IPS-11a (cell line): ENCODE measurements around the gene MST1R.
"Not testable (repeated sequence)": the region's sequence is repeated elsewhere in the genome, so short reads cannot be mapped to it uniquely, and the experiment has no call there.

ENCODE experiments used
- H3K4me3 ChIP-seq: one replicate; pipeline ENCODE4 v1.5.1; 2013; ENCODE audit warnings: low read depth, low read length, control low read depth

The MST1R gene

DNA sequence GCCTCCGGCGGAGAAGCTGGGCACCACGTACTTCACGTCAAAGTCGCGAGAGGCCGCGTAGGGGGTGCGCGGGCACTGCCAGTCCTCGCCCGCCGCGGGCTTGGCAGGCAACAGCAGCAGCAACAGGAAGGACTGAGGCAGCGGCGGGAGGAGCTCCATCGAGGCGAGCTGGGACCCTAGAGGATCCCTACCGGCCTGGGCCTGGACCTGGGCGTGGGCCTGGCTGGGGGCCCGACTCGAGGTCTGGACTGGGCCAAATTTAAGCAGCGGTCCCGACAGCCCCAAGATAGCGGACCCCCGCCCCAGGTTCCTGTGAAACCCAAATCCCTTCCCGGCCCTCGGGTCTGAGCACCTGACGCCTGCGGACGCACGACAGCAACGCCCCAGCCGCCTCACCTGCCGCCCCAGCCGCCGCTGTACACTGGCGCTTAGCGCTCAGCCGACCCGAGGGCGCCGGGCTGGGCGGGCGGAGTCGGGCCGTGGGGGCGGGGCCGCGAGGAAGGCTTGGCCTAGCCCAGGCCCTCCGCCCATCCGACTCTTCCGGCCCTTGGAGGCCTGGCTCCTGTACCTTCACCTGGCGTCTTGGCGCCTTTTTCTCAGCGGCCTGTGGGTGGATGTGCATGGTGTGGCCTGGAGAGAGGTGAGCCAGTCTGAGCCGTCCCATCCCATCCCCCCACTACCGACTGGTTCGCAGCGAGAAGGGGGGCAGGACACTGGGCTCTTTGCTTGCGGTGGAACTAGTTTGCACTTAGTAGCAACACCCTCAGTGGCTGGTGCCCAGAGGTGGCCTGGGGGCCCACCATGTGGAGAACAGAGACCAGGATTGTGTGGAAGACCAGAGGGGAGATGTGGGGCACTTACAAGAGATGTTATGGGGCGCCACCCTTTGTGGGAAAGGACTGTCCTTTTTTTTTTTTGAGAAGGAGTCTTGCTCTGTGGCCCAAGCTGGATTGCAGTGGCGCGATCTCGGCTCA, at the start of gene MST1R:
TSS of gene MST1R (minus strand) at position 423 of the 974 bp plus-strand sequence. CDS start at position 159, 264 bp downstream.
- H3K4me3 ChIP-seq: no peak within 1 kb of the TSS

- no peak overlapping the region for H3K4me3 ChIP-seq
Observed at GRCh38 chr3:49952924-49953323, 49.3 kb upstream of the MST1R start.

GRCh38 chr3:49942651-49943050, 39.0 kb upstream of the MST1R start:
- H3K4me3 ChIP-seq: no peak overlapping the region

DNA sequence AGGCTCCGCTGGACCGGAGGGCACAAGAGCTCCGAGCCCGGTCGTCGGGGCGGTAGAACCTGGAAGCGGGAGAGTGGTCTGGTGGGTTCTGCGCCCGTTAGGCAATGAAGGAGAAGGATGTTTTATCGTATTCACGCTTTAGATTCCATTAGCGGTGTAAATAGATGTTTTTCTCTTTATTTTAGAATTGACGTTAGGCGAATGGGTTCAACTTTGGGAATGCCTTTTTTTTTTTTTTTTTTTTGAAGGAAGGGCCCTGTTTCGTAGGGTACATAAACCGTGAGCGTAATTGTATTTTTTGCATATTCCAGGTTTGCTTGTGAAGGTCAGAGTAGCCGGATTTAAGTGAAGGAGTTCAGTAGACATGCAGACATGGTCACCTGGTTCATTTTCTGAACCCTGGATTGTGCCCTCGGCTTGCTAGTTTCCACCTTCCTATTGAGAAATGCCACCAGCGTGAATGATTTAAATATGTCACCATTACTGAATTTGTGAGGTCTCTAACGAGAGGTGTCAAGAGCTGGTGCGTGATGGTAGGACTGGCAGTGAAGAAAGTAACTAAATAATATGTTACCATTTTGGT, 37.1 kb upstream of the MST1R start:
- peak overlapping the region; percentile 95 for H3K4me3 ChIP-seq

GRCh38 chr3:49939858-49940666, 36.4 kb upstream of the MST1R start, which contains the start of gene RBM6:
RBM6 (plus strand) TSS chr3:49940150; CDS start chr3:49962642, 22,492 bp downstream.
- peak within 1 kb of the TSS; percentile 95 for H3K4me3 ChIP-seq

DNA sequence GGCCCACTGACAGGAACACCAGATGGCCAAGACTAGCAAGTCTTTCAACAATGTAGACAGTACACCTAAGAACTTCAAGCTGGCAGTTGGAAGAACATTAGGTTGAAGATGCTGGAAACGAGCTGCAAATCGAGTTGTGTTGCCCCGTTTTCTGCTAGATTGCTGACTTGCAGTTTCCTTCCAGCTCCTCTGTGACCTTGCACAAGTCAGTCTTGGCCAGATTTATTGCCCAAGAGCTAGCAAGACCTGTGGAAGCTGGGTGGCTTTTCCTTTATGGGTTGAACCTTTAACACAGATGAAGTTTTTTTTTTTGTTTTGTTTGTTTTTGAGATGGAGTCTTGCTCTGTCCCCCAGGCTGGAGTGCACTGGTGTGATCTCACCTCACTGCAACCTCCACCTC, 33.4 kb upstream of the MST1R start:
- no peak overlapping the region for H3K4me3 ChIP-seq

DNA sequence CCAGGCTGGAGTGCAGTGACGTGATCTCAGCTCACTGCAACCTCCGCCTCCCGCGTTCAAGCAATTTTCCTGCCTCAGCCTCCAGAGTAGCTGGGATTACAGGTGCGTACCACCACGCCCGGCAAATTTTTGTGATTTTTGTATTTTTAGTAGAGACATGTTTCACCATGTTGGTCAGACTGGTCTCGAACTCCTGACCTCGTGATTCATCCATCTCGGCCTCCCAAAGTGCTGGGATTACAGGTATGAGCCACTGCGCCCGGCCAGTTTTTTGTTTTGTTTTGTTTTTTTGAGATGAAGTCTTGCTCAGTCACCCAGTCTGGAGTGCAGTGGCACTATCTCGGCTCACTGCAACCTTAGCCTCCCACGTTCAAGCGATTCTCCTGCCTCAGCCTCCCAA, 28.6 kb upstream of the MST1R start:
- H3K4me3 ChIP-seq: not testable (repeated sequence)

GRCh38 chr3:49930922-49931321, 27.2 kb upstream of the MST1R start:
- H3K4me3 ChIP-seq: no peak overlapping the region

GRCh38 chr3:49930168-49930690, 26.6 kb upstream of the MST1R start:
- peak overlapping the region; percentile 78 for H3K4me3 ChIP-seq

DNA sequence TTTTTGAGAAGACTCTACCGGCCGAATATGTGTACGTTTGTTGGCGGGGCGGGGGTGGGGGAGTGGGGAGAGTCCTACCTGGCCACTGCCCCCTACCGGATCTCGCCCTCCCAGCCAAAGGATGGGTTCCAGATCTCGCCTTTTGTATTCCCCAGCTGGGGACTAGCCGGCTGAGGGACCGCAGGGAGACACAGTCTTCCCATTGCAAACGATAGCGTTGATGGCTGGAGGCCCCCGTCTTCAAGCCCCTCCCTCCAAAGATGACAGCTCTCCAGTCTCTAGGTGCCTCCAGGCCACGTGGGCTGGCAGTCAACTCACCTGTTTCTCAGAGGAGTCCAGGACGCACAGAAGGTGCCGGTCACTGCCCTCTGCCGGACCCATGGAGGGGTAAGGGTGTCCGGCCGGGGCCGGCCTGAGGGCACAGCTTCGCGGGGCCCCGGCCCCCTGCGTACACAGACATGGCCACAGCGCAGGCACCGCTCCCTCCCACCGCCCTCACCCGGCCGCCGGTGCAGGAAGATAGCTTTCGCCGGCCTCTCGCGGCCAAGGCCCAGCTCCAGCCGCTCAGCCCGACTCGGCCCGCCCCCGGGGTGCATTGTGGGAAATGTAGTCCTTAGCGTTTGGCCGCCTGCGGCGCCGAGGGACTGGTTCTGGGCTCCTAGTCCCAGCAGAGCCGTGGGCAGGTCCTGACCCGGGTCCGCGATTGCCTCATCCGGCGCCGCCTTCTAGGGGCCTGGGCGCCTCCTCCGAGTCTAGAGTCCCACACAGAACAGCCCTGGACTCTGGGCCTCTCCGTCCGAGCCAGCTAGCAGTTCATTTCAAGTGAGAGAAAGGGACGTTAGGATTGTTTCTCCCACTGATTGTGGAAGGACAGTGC, 25.9 kb upstream of the MST1R start, which contains the start of gene MON1A:
TSS of gene MON1A (minus strand) at position 521 of the 877 bp plus-strand sequence. CDS start 16,465 bp downstream, outside the sequence.
- H3K4me3 ChIP-seq: peak within 1 kb of the TSS; percentile 78

DNA sequence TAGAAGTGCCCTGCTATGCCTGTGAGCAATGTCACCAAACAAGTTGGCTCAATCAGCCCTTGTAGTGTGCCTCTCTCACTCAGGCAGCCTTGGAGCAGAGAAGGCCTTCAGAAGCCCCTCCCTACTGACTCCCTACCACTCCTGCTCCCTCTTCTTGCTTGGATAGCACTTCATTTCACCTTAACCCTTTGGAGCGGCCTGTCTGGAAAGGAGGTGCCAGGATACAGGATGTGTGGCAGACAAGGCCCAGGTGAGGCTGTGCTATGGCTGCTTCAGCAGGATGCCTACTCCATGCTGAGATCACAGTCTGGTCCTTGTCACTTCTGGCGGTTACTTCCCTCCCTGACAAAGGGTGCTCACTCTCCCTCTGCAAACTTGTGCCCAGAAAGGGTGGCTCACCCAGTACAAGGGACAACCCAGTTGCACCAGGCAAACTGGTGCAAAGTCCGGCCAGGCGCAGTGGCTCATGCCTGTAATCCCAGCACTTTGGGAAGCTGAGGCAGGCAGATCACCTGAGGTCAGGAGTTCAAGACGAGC, 24.9 kb upstream of the MST1R start:
- no peak overlapping the region for H3K4me3 ChIP-seq

GRCh38 chr3:49927798-49928197, 24.1 kb upstream of the MST1R start:
- no peak overlapping the region for H3K4me3 ChIP-seq

DNA sequence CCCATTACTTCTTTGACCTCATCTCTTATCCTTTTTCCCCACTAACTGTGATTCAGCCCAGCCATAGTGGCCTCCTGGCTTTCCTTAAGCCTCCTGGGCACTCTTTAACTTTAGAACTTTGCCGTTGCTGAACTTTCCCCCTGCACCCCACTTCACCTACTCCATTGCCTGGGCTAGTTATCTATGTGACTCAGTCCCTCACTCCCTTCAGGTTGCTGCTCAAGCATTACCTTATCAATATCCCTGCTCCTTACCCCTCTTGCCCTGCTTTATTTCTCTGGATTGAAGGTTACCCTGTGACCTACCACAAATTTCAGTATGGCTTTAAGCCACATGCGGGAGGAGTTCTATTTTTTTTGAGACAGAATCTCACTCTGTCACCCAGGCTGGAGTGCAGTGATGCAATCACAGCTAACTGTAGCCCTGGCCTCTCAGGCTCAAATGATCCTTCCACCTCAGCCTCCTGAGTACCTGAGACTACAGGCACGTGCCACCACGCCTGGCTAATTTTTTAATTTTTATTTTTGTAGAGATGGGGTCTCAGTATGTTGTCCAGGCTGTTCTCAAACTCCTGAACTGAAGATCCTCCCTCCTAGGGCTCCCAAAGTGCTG, 22.6 kb upstream of the MST1R start:
- H3K4me3 ChIP-seq: no peak overlapping the region

GRCh38 chr3:49925485-49925884, 21.8 kb upstream of the MST1R start:
- no peak overlapping the region for H3K4me3 ChIP-seq

DNA sequence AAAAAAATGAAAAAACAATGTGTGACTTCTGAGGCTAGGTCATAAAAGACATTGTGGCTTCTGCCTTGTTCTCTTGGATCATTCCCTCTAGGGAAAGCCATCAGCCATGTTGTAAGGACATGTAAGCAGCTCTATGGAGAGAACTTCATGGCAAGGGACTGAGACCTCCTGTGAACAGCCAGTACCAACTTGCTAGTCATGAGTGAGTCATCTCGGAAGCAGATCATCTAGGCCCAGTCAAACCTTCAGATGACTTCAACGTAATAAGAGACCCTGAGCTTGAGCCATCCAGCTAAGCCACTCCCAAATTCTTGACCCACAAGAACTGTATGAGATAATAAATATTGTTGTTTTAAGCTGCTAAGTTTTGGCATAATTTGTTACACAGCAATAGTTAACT, 21.0 kb upstream of the MST1R start:
- H3K4me3 ChIP-seq: no peak overlapping the region

DNA sequence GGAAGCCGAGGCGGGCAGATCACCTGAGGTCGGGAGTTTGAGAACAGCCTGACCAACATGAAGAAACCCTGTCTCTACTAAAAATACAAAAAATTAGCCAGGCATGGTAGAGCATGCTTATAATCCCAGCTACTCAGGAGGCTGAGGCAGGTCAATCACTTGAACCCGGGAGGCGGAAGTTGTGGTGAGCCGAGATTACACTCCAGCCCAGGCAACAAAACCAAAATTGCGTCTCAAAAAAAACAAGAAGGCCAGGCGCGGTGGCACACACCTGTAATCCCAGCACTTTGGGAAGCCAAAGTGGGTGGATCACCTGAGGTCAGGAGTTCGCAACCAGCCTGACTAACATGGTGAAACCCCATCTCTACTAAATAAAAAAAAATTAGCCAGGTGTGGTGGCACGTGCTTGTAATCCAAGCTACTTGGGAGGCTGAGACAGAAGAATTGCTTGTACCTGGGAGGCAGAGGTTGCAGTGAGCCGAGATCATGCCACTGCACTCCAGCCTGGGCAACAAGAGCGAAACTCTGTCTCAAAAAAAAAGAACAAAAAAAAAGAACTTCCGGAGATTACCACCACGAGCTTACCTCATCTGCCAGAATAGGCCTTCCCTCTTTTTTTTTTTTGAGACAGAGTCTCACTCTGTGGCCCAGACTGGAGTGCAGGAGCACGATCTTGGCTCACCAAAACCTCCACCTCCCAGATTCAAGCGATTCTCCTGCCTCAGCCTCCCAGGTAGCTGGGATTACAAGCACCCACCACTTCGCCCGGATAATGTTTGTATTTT, 14.3 kb upstream of the MST1R start:
- not testable (repeated sequence) for H3K4me3 ChIP-seq

GRCh38 chr3:49916686-49917085, 13.0 kb upstream of the MST1R start:
- H3K4me3 ChIP-seq: no peak overlapping the region

DNA sequence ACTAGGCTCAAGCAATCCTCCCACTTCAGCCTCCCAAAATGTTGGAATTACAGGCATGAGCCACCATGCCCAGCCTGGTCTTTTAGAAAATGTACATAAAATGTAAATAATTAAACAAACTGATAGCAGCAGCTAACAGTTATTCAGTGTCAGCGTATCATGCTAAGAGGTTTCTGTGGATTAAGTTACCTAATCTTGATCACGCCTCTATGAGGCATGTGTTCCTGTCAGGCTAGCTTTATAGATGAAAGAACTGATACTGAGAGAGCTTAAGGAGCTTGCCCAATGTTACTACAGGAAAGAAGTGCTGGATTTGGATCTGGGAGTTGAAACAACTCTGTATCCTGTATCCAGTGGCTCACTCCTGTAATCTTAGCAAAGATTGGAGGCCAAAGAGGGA, 11.2 kb upstream of the MST1R start:
- H3K4me3 ChIP-seq: no peak overlapping the region
